Endothelial cell of umbilical vein (primary cell): ENCODE results near the gene PCDH9. TPM values are rescaled to one million over a fixed set of nuclear protein-coding genes. Genes with fewer than 3 reads are reported as not detected.

Experiments
- BruUV-seq: library from RNA; stranded (reverse); fragments of 400-500 nt; replicated peaks from 2 replicates; lab custom pipeline; 2021; lab: Mats Ljungman, UMichigan
- CTCF ChIA-PET: fragments of 300-600, 350-600 bp; sonication (Branson Sonifier 250); formaldehyde crosslinking; loops from one replicate; lab custom pipeline; 2021; ENCODE audit warnings: antibody characterized with exemption, inconsistent platforms; lab: Charles Lee
- POLR2A ChIA-PET: fragments of 300-600, 350-600 bp; sonication (Branson Sonifier 250); formaldehyde crosslinking; loops from one replicate; lab custom pipeline; 2021; ENCODE audit warnings: antibody characterized with exemption, inconsistent platforms; lab: Charles Lee
- DNase-seq: peaks from one replicate; pipeline ENCODE4 v3.0.0-alpha.2; 2011; ENCODE audit warnings: low read depth, low spot score
- FAIRE-seq: peaks from 2 replicates; lab custom pipeline; 2011; peaks lifted over from hg19 to GRCh38; lab: Jason Lieb, UNC
- H2AFZ ChIP-seq: 2 replicates; pipeline ENCODE4 v1.6.0; 2012; ENCODE audit warnings: low read depth, low read length, control low read depth, inconsistent platforms
- H3K27ac ChIP-seq: 2 replicates; pipeline ENCODE4 v1.5.1; 2011; ENCODE audit warnings: low read depth, mild to moderate bottlenecking, control low read depth, low read length, moderate library complexity; ENCODE audit not compliant: insufficient read depth
- H3K27me3 ChIP-seq, 2 experiments: 2 replicates each; pipeline versions ENCODE4 v1.6.0 to v1.6.1; 2011; ENCODE audit warnings: low read length in 2 of 2, mixed read lengths in 1 of 2; ENCODE audit not compliant: control insufficient read depth in 2 of 2, insufficient read depth in 2 of 2
- H3K36me3 ChIP-seq, 2 experiments: 2 replicates in 1 of 2; 3 replicates in 1 of 2; pipeline ENCODE4 v1.5.1; 2011; ENCODE audit warnings: low read length in 2 of 2, mild to moderate bottlenecking in 1 of 2, moderate library complexity in 1 of 2; ENCODE audit not compliant: control insufficient read depth in 2 of 2, insufficient read depth in 2 of 2; ENCODE audit errors: extremely low read depth in 1 of 2
- H3K4me1 ChIP-seq: 3 replicates; pipeline ENCODE4 v1.5.1; 2011; ENCODE audit warnings: mild to moderate bottlenecking, low read length; ENCODE audit not compliant: control insufficient read depth, insufficient read depth; ENCODE audit errors: extremely low read depth
- H3K4me2 ChIP-seq: 2 replicates; pipeline ENCODE4 v1.6.1; 2011; ENCODE audit warnings: low read length, control low read depth, mixed read lengths; ENCODE audit not compliant: insufficient read depth
- H3K4me3 ChIP-seq, 3 experiments: fragments of 200-600 bp in 1 of 3; sonication (generic), shearing (Covaris generic) in 1 of 3; replicated peaks in 1 of 3; 2 replicates each; pipeline ENCODE4 v1.5.1; 2011 to 2016; ENCODE audit warnings: control low read depth in 3 of 3, low read length in 3 of 3, mild to moderate bottlenecking in 2 of 3, inconsistent platforms in 1 of 3, low read depth in 1 of 3, moderate library complexity in 1 of 3; ENCODE audit not compliant: insufficient read depth in 1 of 3
- H3K79me2 ChIP-seq: 2 replicates; pipeline ENCODE4 v1.6.0; 2012; ENCODE audit warnings: low read length, inconsistent platforms; ENCODE audit not compliant: control insufficient read depth, insufficient read depth
- H3K9ac ChIP-seq: replicated peaks from 2 replicates; pipeline ENCODE3; 2011; ENCODE audit warnings: low read length, control low read depth; ENCODE audit not compliant: insufficient read depth; ENCODE audit errors: extremely low read depth
- H3K9me1 ChIP-seq: replicated peaks from 3 replicates; pipeline ENCODE4 v1.6.0; 2011; ENCODE audit warnings: mild to moderate bottlenecking, low read length; ENCODE audit not compliant: control insufficient read depth, insufficient read depth; ENCODE audit errors: extremely low read depth
- H3K9me3 ChIP-seq: replicated peaks from 2 replicates; pipeline ENCODE4 v1.5.1; 2012; ENCODE audit warnings: low read length, inconsistent platforms; ENCODE audit not compliant: control insufficient read depth, insufficient read depth
- H4K20me1 ChIP-seq: replicated peaks from 2 replicates; pipeline ENCODE3; 2011; ENCODE audit warnings: mild to moderate bottlenecking, low read length; ENCODE audit not compliant: control insufficient read depth, insufficient read depth; ENCODE audit errors: extremely low read depth
- CTCF ChIP-seq, 2 donors: IDR thresholded peaks; 1 replicate in 1 of 2; 2 replicates in 1 of 2; pipeline ENCODE4 v1.5.1; 2011; ENCODE audit warnings: low read length in 2 of 2, mild to moderate bottlenecking in 2 of 2, moderate library complexity in 2 of 2, control low read depth in 1 of 2, inconsistent platforms in 1 of 2, low read depth in 1 of 2; ENCODE audit not compliant: insufficient read depth in 1 of 2; ENCODE audit errors: extremely low read depth in 1 of 2
- EZH2 ChIP-seq: IDR thresholded peaks from 2 replicates; pipeline ENCODE4 v1.6.1; 2012; ENCODE audit warnings: borderline replicate concordance, low read depth, mild to moderate bottlenecking, moderate library complexity, low read length, inconsistent platforms; ENCODE audit not compliant: severe bottlenecking
- FOS ChIP-seq: IDR thresholded peaks from 2 replicates; pipeline ENCODE4 v1.6.1; 2011; ENCODE audit warnings: mild to moderate bottlenecking, low read length, moderate library complexity, borderline replicate concordance; ENCODE audit not compliant: insufficient read depth
- GATA2 ChIP-seq: IDR thresholded peaks from 2 replicates; pipeline ENCODE4 v1.7.0; 2011; ENCODE audit warnings: low read depth, mild to moderate bottlenecking, moderate library complexity, mixed read lengths, low read length; ENCODE audit not compliant: insufficient read length, insufficient read depth
- JUN ChIP-seq: IDR thresholded peaks from 2 replicates; pipeline ENCODE4 v1.6.1; 2011; ENCODE audit warnings: borderline replicate concordance, low read depth; ENCODE audit not compliant: insufficient read length, insufficient read depth
- MAX ChIP-seq: IDR thresholded peaks from 2 replicates; pipeline ENCODE4 v1.6.1; 2011; ENCODE audit not compliant: insufficient read depth, insufficient read length
- MYC ChIP-seq: IDR thresholded peaks from one replicate; pipeline ENCODE4 v1.6.1; 2011; ENCODE audit warnings: mild to moderate bottlenecking, low read depth, low read length
- POLR2A ChIP-seq: IDR thresholded peaks from 2 replicates; pipeline ENCODE4 v1.6.1; 2012; ENCODE audit warnings: low read depth, mild to moderate bottlenecking, control low read depth, low read length
- POLR2AphosphoS5 ChIP-seq: IDR thresholded peaks from 2 replicates; pipeline ENCODE4 v1.6.1; 2012; ENCODE audit warnings: low read depth, mild to moderate bottlenecking, control low read depth, low read length, moderate library complexity; ENCODE audit not compliant: insufficient read depth
- dilution Hi-C: fragments of 300-500 bp; cut with MboI; formaldehyde crosslinking; loops from one replicate; pipeline ENCODE4 v1.15.0; 2019; ENCODE audit warnings: low sequenced_read_pairs; ENCODE audit not compliant: extremely low pct_ligation_motif_present
- intact Hi-C: fragments of 100-400 bp; cut with micrococcal nuclease; formaldehyde crosslinking; loops from one replicate; pipeline ENCODE4 v1.10.0; 2022
- polyA plus RNA-seq, 4 experiments: library from polyadenylated mRNA; depleted of rRNA in 3 of 4; stranded (reverse) in 3 of 4; unstranded in 1 of 4; fragments of >200 nt; gene quantifications; 2 replicates each; pipeline versions ENCODE4 v1.2.1 to v1.2.3, GENCODE V29; 2011 to 2012; ENCODE audit warnings: missing spikeins in 1 of 4
- total RNA-seq: library from RNA; stranded (reverse); gene quantifications from 2 replicates; pipeline ENCODE4 v1.2.3, GENCODE V29; 2021

Gene PCDH9
- total and polyA plus RNA-seq, 2 donors (not counting 3 experiments of a cell fraction or from before 2014, with no cell fraction given): 1.1 to 5.2 TPM

DNA sequence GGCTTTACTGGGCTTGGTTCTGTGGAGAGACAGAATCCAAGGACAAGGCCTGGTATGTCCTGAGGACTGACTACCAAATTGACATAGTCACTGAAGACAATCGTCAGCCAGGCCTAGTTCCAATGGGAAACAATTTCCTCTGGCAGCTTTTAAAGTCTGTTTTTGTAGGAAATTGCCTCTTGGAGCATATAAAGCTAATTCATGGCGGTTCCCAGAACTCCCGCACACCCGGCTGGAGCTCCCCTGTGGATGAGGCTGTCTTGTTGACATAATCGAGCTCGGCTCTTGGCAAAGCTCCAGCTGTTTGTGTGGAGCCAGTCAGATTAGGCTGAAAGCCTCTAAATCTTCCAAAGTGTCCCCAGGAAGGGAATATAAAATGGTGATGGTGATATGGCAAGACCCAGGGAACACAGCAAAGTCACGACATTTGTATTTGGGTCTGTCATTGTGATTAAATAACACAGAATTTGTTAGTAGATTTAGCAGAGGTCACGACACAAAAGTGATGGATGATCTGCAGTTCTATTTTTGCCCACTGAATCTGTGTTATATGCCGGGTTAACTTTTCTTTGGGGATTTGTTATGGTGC, 395.0 kb downstream of the PCDH9 start:
- H3K79me2 ChIP-seq: no peaks in the 10 kb centered on the region
- H3K4me3 ChIP-seq: no peak overlapping the region
- no peak overlapping the region for H3K9ac ChIP-seq
- no peaks in the 10 kb centered on the region for H3K36me3 ChIP-seq
- H3K27me3 ChIP-seq: no peaks in the 10 kb centered on the region
- ChIA-PET POLR2A (no interaction called here), CTCF (no interaction called here)
- H3K9me1 ChIP-seq: no peaks in the 10 kb centered on the region
- no peak for TF ChIP-seq POLR2AphosphoS5
- no peak for TF ChIP-seq MAX
- TF ChIP-seq GATA2: no peak
- no peak for TF ChIP-seq POLR2A
- no peak for TF ChIP-seq FOS
- no peak for TF ChIP-seq JUN
- TF ChIP-seq CTCF (IDR thresholded peaks at IDR 0.05; ENCODE audit: extremely low read depth in 1 of 2, insufficient read depth in 1 of 2, low read depth in 1 of 2, low read length in 2 of 2): no peak
- TF ChIP-seq MYC: no peak
- no peak for TF ChIP-seq EZH2
- no peaks in the 10 kb centered on the region for H4K20me1 ChIP-seq
- dilution Hi-C loops (no loop called here), intact Hi-C loops (no loop called here)
- H3K4me2 ChIP-seq: no peak overlapping the region
- no peaks in the 10 kb centered on the region for H3K9me3 ChIP-seq
- DNase-seq (peak; percentile 63), FAIRE-seq (no peak)
- H3K27ac ChIP-seq: no peak overlapping the region
- H2AFZ ChIP-seq: peak overlapping the region; percentile 0
- no peaks in the 10 kb centered on the region for H3K4me1 ChIP-seq
- BruUV-seq: no TSS peak
